GM06990 (cell line): ENCODE results near the gene DLGAP3.

Source experiments
- DNase-seq: peaks from one replicate; pipeline ENCODE4 v3.0.0-alpha.2; 2011; ENCODE audit not compliant: insufficient read length; ENCODE audit errors: extremely low read depth
- H3K27me3 ChIP-seq: replicated peaks from 2 replicates; pipeline ENCODE4 v1.6.0; 2011; ENCODE audit warnings: low read length; ENCODE audit not compliant: control insufficient read depth, insufficient read depth
- H3K36me3 ChIP-seq: 2 replicates; pipeline ENCODE4 v1.5.1; 2011; ENCODE audit warnings: low read length; ENCODE audit not compliant: control insufficient read depth, insufficient read depth
- H3K4me3 ChIP-seq: replicated peaks from 2 replicates; pipeline ENCODE4 v1.5.1; 2011; ENCODE audit warnings: low read depth, mild to moderate bottlenecking, control low read depth, low read length
- TF ChIP-seq, protein P1 (sequence below): IDR thresholded peaks from 2 replicates; pipeline ENCODE4 v1.5.1; 2011; ENCODE audit warnings: low read length, control low read depth, mild to moderate bottlenecking, inconsistent platforms; ENCODE audit not compliant: insufficient read depth, poor library complexity, severe bottlenecking

DLGAP3 gene

GRCh38 chr1:34831721-34832246 is 97.7 kb downstream of the DLGAP3 start:
- no peak for DNase-seq
- TF ChIP-seq, protein P1, sequence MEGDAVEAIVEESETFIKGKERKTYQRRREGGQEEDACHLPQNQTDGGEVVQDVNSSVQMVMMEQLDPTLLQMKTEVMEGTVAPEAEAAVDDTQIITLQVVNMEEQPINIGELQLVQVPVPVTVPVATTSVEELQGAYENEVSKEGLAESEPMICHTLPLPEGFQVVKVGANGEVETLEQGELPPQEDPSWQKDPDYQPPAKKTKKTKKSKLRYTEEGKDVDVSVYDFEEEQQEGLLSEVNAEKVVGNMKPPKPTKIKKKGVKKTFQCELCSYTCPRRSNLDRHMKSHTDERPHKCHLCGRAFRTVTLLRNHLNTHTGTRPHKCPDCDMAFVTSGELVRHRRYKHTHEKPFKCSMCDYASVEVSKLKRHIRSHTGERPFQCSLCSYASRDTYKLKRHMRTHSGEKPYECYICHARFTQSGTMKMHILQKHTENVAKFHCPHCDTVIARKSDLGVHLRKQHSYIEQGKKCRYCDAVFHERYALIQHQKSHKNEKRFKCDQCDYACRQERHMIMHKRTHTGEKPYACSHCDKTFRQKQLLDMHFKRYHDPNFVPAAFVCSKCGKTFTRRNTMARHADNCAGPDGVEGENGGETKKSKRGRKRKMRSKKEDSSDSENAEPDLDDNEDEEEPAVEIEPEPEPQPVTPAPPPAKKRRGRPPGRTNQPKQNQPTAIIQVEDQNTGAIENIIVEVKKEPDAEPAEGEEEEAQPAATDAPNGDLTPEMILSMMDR = no peak
- H3K27me3 ChIP-seq = no peaks in the 10 kb centered on the region
- H3K36me3 ChIP-seq = no peaks in the 10 kb centered on the region
- H3K4me3 ChIP-seq = no peak overlapping the region

DNA sequence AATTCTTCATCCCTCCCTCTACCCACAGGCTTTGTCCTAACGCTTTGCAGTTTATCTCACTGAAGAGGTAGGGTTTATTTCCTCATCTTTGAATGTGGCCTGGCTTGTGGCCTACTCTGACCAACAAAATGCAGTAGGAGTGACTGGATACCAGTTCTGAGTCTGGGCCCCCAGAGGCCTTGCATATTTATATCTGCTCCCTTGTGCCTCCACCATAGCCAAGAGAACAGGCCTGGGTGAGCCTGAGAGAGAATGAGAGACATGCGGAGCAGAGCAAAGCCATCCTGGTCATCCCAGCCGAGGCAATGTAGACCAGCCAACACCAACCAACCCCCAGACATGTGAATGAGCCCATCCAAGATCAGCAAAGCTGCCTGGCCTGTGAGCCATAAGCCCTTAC is 100.2 kb downstream of the DLGAP3 start:
- TF ChIP-seq, protein P1 = no peak
- H3K27me3 ChIP-seq = no peaks in the 10 kb centered on the region
- no peaks in the 10 kb centered on the region for H3K36me3 ChIP-seq
- DNase-seq = no peak
- no peak overlapping the region for H3K4me3 ChIP-seq

GRCh38 chr1:34828611-34829010 is 100.8 kb downstream of the DLGAP3 start:
- Histone ChIP-seq H3K27me3 (no peaks in the 10 kb centered on the region), H3K36me3 (no peaks in the 10 kb centered on the region), H3K4me3 (no peak overlapping the region)
- DNase-seq = no peak
- TF ChIP-seq, protein P1 = no peak

DNA sequence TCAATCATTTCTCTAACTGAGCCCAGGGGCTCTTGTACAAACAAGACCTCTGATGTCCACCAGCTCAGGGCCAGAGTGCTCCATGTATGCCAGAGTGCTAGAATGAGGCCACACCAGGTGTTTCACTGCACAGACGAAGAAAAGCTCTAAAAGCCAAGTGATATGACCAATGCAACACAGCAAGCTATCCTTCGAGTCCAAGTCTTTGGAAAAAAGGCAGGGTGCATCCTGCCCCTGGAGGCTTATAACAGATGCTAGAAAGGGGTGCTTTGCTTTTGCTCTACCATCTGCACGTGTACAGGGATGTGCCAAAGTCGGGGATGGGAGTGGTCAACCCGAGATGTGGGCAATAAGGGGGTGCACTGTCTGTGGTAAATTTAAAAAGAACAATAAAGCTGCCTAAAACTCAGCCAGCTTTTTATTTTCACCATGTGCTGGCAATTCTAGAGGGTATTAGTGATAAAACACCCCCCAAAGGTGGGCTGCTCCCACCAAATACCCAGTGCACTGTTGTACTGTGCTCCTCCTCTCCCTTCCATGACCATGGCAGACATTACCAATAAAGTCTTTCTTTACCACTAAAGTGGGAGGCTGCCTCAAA is 102.0 kb downstream of the DLGAP3 start:
- Histone ChIP-seq H3K27me3 (no peaks in the 10 kb centered on the region), H3K4me3 (no peak overlapping the region), H3K36me3 (no peaks in the 10 kb centered on the region)
- TF ChIP-seq, protein P1 = no peak
- DNase-seq = no peak

DNA sequence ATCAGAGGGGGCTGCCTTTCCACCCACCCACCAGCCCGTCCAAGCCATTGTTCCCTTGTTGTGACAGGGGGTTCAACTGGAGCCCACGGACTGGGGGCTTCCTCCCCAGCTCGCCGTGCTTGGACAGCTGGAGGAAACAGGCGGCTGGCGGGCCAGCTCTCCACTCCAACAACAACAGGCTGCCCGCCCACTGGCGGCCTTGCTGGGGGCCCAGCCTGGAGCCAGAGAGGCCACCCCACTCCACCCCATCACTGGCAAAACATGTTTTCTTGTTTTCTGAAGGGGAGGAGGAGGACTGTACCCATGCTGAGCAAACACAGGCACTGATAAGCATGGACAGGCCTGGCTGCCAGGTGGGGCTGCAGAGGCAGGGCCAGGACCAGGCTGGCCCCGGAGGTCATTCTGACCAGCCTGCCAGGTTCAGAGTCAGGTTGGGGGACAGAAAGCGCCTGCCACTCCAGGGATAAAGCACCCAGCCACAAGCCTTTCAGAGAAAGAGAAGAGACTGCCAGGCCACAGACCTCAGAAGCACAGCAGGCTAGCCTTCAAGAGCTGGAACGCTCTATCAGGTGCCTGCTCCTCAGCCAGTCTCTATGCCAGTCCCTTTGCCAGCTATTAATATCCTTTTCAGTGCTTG is 103.9 kb downstream of the DLGAP3 start:
- no peaks in the 10 kb centered on the region for H3K27me3 ChIP-seq
- DNase-seq = no peak
- H3K4me3 ChIP-seq = no peak overlapping the region
- TF ChIP-seq, protein P1 = no peak
- no peaks in the 10 kb centered on the region for H3K36me3 ChIP-seq
